Neural cell (in vitro differentiated cells): ENCODE results near the gene TUBA8.

Source experiments
- EZH2 ChIP-seq: fragments of 200-600, 300-800 bp; shearing (Covaris generic), sonication (generic); IDR thresholded peaks from 2 replicates; pipeline ENCODE4 v1.6.1; 2014; ENCODE audit warnings: antibody characterized with exemption, low read length, borderline replicate concordance, mild to moderate bottlenecking; ENCODE audit not compliant: insufficient read depth, poor library complexity, severe bottlenecking
- POLR2AphosphoS5 ChIP-seq: IDR thresholded peaks from 2 replicates; pipeline ENCODE4 v1.6.1; 2012
- TF ChIP-seq, protein P1 (sequence below): fragments of 450-650 bp; IDR thresholded peaks from 2 replicates; pipeline ENCODE4 v1.5.1; 2014; ENCODE audit warnings: antibody characterized with exemption, mild to moderate bottlenecking, moderate library complexity; ENCODE audit not compliant: poor library complexity, severe bottlenecking

- no peak for TF ChIP-seq EZH2
- TF ChIP-seq, protein P1, sequence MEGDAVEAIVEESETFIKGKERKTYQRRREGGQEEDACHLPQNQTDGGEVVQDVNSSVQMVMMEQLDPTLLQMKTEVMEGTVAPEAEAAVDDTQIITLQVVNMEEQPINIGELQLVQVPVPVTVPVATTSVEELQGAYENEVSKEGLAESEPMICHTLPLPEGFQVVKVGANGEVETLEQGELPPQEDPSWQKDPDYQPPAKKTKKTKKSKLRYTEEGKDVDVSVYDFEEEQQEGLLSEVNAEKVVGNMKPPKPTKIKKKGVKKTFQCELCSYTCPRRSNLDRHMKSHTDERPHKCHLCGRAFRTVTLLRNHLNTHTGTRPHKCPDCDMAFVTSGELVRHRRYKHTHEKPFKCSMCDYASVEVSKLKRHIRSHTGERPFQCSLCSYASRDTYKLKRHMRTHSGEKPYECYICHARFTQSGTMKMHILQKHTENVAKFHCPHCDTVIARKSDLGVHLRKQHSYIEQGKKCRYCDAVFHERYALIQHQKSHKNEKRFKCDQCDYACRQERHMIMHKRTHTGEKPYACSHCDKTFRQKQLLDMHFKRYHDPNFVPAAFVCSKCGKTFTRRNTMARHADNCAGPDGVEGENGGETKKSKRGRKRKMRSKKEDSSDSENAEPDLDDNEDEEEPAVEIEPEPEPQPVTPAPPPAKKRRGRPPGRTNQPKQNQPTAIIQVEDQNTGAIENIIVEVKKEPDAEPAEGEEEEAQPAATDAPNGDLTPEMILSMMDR, result no peak
- TF ChIP-seq POLR2AphosphoS5, result no peak
These were observed 16.9 kb upstream of the TUBA8 start for GRCh38 chr22:18093661-18094060.
